ENCODE data around the gene YBX2.
"Not testable (repeated sequence)": the region's sequence is repeated elsewhere in the genome, so short reads cannot be mapped to it uniquely, and the experiment has no call there.

YBX2 gene

DNA sequence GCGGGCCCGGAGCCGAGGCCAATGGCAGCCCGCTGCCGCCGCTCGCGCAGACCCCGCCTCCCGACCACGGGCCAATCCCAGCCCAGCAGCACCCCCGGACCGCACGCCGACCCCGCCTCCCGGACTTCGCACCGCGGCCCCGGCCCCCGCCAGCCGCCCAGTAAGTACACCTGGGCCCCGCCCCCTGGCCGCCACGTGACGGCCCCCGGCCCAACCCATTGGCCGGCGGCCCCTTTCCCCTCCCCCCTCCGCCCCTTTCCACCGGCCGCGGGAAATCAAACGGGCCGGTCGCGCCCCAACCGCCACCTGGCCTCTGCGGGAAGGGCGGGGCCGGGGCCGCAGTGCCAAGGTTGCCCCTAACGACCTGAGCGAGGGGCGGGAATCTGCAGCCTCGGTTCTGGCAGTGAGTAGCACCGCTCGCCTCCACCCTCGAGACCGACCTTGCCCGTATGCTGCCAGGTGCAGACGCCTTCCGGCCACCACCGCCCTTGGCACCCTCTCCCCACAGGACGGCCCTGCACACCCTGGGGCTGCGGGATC is at the start of gene YBX2:
Gene YBX2 (minus strand): TSS at position 26 of the 540 bp plus-strand sequence. CDS start 139 bp downstream, outside the sequence.
- DNase-seq, result peak; percentile 70

DNA sequence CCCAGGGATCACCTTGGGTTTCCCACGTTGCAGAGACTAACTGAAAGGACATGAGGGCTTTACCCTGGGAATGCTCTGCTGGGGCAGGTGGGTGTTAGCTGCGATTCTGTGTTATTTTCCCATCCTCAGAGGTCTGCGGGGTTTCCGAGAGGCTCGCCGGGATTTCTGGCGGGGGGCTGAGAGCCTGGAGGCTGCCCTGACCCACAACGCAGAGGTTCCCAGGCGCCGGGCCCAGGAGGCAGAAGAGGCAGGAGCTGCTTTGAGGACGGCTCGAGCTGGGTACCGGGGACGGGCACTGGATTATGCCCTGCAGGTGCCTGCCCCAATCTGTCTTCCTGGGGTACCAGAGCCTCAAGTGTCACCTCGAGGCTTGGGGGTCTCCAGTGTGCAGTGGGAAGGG is 48.8 kb upstream of the YBX2 start:
- no peak for DNase-seq

DNA sequence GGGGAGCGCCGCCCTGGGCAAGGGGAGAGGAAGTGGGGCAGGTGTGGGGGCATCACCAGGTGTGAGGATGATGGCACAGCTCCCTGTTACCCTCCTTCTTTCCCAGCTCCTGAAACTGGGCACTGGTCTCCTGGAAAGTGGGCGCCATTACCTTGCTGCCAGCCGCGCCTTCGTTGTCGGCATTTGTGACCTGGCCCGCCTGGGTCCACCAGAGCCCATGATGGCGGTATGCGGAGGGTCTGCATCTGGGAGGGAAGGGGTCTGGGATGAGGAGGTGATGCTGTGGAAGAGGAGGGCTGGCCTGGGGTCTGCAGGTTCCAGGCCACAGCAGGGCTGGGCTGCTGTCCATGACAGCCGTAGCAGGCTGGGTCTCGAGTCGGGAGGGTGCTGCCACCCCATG is 47.4 kb upstream of the YBX2 start:
- DNase-seq, result no peak

DNA sequence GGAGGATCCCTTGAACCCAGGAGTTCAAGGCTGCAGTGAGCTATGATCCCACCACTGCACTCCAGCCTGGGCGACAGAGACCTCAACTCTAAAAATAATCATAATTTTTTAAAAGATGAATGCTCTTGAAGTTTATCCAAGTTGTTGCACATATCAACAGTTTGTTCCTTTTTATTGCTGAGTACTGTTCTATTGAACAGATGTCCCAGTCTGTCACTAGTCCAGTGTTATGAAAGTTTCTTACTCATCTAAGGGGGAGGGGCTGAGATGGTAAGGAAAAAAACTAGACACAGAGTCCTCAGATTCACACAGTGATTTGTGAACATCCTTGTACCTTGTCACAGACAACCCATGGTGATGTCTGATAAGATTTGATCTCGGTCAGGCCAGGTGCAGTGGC is 45.7 kb upstream of the YBX2 start:
- DNase-seq, result no peak

DNA sequence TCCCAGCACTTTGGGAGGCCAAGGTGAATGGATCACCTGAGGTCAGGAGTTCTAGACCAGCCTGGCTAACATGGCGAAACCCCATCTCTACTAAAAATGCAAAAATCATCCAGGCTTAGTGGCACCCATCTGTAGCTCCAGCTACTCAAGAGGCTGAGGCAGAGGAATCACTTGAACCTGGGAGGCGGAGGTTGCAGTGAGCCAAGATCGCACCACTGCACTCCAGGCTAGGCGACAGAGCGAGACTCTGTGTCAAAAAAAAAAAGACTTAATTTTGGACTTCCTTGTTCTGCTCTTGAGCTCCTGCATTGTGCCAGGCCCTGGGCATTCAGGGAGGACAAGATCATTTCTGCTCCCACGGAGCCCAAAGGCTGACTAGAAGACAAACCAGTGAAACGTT is 43.2 kb upstream of the YBX2 start:
- not testable (repeated sequence) for DNase-seq

DNA sequence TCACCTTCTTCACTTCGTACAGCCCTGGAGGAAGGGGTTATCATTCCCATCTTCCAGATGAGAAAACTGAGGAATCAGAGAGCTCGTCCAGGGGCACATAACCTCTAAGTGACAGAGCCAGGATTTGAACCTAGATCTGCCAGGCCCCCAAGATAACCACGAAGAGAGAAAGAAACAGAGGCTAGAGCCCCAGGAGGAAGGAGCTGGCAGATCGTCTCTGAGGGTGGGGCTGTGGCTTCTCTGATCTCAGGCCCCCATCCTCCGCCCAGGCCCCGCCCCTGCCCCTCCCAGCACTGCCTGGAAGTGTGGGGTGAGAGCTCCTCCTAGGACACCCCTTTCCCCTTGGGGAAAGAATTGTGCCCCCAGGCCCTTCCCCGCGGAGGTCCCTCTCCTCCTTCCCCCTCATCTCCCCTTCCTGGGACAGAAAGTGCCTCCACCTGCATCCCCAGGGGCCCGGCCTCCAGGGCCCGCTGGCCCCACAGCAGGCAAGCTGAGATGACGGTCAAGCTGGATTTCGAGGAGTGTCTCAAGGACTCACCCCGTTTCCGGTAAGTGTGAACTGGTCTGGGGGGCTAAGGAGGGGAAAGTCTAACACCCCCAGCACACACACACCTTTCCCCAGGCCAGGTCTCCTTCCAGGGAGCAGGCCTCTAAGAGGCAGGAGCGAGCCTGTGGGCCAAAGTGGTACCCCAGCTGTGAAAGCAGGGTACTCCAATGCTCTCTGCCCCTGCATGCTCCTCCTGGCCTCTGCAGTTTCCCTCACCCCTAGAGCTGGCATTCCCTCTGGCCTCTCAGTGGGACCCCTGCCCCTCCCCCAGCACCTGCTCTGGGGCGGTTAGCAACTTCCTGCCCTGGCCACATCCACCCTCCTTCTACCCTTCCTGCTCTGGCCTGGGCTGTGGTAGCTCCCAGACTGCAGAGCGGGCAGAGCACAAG is 42.1 kb upstream of the YBX2 start, which contains the start of gene ACAP1:
Gene ACAP1 (plus strand): TSS at position 290 of the 936 bp plus-strand sequence. CDS start 206 bp downstream, at position 496.
- DNase-seq, result no peak

DNA sequence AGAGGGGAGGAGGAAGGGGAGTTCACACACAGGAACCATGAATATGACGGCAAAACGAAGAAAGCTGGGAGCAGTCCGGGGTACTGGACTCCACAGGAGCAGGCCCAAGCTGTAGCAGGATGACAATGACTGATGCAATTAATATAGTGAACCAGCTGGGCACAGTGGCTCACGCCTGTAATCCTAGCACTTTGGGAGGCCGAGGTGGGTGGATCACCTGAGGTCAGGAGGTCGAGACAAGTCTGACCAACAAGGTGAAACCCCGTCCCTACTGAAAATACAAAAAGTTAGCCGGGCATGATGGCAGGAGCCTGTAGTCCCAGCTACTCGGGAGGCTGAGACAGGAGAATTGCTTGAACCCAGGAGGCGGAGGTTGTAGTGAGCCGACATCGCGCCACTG is 41.3 kb upstream of the YBX2 start:
- not testable (repeated sequence) for DNase-seq

DNA sequence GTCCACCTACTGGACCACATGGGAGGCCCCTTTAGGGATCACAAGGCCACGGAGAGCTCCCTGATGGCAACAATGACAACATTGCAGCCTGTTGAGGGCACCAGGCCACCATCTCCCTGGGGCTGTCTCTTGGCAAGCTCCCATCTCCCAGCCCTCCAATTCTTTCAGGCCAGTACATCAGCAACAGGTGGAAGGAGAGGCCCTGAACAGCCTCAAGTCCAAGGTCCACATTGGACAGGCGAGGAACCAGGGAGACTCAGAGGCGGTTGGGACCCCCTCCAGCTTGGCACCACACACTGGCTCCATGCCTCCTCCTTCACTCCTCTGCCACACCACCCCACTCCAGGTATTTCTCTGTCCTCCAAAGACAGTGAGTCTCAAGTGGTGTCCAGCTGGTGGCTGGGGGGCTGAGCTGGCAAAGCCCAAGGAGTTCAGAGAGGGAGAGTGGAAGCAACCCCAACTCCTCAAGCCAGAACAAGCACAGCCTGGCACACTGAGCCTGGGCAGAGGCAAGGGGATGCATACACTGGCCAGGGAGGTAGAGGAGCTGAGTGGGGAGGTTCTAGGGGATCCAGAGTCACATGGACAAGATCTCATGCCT is 40.6 kb upstream of the YBX2 start:
- no peak for DNase-seq

DNA sequence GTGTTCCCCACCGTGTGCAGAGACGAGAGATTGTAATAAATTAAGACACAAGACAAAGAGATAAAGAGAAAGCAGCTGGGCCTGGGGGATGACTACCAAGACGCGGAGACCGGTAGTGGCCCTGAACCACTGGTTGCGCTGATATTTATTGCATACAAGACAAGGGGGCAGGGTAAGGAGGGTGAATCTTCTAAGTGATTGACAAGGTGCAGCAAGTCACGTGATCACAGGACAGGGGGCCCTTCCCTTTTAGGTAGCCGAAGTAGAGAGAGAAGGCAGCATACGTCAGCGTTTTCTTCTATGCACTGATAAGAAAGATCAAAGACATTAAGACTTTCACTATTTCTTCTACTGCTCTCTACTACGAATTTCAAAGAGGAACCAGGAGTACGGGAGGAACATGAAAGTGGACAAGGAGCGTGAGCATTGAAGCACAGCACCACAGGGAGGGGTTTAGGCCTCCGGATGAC is 38.2 kb upstream of the YBX2 start:
- not testable (repeated sequence) for DNase-seq

DNA sequence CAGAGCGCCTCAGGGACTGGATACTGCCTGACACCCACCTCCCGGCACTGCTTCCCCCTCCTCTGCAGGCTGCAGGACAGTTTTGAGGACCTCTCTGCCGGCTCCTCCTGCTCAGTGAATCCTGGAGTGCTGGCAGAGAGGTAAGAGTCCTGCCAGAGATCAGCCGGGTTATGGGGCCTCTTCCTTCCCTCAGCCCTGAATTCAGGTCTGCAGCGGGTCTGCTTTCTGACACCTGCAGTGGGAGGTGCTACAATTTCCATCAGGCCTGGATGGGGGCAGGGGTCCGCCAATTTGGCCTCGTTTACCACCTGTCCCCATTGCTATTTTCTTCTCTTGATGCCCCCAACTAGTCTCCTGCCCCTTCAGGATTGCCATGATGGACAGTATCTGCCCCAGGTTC is 37.7 kb upstream of the YBX2 start:
- no peak for DNase-seq

DNA sequence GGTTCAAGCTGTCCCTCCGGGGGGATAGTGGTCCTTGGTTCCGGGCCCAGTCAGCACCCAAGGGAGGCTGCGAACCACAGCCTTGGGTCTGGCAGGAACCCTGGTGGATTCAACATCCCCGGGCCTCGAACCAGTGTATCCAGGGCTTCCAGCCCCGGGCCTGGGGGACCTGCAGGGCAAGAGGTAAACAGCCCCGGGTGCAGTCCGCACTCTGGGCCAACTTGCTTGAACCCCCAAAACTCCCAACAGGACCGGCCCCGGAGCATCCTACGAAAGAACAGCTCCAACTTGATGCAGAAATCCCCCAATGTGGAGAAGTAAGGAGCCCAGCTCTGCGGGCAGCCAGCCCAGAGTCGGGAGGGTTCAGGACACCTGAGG is 36.2 kb upstream of the YBX2 start:
- DNase-seq, result no peak

DNA sequence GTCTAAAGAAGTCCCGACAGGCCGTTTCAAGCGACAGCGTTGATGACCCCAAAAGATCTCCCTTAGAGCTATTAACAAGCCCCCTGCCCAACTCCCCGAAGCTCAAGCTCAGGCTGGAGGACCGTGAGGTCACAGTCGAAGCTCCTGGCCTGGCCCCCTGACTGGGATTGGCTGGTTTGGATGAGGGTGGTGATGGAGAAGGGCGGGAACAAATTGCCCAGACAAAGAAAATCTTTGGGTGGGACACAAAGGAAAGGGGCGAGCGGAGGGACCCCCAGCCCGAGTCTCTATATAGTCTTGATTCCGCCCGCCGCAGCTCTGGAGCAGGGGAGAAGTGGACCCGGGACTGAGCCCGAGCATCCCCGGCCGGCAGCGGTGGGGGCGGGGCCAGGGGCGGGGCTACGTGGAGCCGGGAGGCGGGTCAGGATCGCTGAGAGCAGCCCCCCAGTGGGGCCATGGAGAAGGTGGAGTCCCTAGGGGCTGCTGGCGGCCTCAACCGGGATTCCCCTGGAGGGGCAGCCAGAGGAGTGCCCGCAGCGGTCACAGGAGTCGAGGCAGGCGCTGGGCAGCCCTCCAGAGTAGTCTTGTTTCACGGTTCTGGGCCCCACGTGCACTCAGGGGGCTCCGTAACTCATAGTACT is 35.7 kb upstream of the YBX2 start:
- peak; percentile 35 for DNase-seq

DNA sequence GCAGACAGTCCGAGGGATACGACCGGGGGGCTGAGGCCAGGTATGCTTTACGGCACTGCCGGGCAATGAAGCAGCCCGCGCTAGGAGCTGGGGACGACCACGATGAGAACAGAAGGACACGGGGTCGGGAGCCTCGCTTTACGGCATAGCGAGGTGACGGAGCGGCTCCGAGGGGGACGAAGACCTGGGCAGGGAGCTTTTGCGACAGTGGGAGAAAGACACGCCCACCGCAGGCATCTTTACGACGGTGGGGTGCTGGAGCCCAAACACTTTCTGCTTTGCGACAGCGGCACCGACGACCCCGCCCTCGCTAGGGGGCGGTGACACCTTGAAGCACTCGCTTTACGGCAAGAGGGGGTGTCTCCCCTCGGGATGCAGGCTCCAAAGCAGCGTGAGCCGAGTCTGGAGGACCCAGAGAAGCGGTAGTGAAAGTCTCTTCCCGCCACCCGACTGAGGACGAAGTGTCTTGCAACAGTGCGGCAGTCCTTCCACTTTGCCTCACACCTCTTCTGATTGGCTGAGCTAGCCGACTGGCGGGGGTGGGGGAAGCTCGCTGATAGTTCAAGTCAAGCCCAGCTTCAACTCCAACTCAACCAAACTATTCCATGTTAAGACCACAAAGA is 35.0 kb upstream of the YBX2 start:
- DNase-seq, result peak; percentile 92

DNA sequence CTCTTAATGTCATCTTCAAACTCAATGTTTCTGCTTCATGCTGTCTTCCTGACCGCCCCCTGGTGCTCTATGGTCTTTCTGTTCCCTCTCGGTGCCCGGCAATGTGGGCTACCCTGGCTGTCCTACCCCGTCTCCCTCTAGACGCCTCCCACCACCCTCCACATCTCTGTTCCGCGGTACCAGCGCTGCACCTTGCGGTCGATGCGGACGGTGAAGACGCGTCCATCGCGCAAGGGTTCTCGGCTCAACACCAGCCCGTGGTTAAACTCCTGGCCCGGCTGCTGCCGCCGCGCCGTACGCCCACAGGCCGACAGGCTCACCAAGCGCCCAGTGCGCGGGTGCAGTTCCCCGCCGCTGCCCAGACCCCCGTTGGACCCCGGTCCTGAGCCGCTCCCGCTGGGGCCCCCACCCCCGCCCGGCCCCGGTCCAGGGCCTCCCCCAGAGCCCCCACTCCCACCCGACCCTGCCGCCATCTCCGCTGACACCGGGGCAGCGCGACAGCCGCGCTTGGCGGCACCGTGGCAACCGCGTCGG is 34.5 kb upstream of the YBX2 start, which contains the start of gene NEURL4:
Gene NEURL4 (minus strand): TSS at position 496 of the 534 bp plus-strand sequence. CDS start 23 bp downstream, at position 473.
- no peak for DNase-seq

DNA sequence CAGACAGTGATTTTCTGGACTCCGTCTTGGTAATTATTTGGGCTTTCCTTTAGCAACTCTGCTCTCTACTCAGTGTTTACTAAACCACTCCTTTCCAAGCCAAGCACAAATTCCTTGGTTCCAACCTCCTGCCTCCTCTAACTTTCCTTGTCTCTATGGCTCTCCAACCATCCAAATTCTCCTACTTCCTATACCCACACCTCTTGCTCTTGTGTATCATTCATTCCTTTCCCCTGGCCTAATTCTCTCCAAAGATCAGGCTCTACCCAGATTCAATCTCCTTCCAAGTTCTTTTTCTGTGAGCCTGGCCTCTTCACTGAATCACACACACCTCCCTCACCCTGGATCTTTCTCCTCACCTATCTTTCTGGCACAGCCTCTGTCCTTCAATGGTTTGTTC is 33.6 kb upstream of the YBX2 start:
- no peak for DNase-seq

DNA sequence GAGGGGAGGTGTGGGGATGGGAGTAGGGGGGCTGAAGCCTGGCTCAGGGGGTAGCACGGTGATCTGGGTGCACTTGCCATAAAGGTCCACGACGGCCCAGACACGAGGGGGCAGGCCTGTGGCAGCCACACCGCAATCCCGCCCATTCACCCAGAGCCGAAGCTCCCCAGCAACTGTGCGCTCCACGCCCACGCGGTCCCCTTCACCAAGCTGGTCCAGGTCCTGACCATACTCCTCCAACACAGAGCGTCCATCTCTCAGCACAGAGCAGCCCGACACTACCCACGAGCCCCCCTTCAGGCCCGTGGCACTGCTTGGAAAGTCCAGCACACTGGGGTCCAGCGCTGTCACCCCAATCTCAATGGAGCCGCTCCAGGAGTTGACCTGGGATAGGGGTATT is 33.1 kb upstream of the YBX2 start:
- no peak for DNase-seq

DNA sequence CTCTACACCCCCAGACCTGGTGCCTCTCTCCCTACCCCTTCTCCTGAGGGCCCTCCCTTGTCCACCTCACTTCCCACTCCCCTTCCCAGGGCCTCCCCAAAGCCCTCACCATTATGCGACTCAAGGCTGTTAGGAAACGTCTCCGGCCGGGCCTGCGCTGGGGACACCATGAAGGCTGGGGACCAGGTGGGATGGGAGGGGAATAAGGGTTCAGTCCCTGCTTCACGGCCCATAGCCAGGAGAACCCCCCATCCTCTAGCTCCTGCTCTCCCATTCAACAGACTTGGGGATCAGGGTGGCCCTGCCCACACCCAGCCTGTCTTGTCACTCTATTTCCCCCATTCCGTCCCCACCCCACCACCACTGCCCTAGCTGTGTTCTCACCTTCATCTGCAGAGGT is 32.6 kb upstream of the YBX2 start:
- DNase-seq, result no peak

DNA sequence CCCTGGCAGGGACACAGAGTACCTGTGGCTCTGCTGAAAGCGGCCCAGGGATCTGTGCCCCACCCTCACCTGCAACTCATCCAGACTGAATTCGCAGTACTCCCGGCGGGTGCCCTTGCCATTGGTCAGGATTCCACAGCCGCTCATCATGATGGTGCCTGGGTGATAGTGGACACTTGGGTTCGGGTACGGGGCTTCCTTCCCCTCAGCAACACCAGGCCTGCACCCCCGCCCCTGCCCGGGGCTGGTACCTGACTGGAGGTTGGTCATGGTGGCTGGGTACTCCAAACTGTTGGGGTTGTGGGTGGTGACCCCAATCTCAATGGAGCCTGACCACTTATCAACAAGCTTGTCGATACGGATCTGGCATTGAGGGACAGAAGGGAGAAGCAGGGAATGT is 31.7 kb upstream of the YBX2 start:
- DNase-seq, result no peak

DNA sequence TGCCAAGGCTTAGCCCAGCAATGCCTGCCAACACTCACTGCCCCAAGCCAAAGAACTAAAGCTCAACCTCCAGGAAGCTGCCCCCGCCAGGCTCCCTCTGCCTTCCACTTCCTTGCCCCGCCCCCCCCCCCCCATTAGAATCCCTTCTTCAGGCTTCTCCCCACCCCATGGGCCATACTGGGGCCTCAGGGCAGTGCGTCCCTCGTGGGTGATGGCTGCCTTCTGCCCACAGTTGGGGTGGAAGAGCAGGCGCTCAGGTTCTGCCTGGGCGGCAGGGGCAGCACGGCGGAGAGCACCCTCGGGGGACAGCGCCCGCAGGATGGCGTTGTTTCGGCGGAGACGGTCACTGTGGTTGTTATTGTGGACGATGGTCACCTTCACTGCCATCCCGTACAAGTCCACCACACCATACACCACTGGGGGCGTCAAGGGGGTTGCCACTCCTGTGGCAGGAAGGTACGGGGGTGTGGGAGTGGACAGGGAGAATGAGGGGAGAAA is 30.6 kb upstream of the YBX2 start:
- no peak for DNase-seq

DNA sequence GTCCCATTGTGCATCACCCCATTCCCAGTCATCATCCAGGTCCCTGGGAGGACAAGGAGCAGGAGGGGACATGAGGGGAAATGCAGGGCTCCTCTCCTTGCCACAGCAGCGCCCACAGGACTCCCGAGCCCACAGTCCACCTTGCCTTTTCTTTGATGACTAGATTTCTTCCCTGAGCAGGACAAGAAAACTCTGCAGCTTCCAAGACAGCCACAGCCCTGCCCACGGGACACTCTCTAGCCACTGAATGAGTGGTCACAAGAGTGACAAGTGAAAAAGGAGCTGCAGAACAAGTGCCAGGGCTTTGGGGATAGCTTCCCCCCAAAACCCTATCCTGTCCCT is 30.0 kb upstream of the YBX2 start:
- DNase-seq, result no peak

DNA sequence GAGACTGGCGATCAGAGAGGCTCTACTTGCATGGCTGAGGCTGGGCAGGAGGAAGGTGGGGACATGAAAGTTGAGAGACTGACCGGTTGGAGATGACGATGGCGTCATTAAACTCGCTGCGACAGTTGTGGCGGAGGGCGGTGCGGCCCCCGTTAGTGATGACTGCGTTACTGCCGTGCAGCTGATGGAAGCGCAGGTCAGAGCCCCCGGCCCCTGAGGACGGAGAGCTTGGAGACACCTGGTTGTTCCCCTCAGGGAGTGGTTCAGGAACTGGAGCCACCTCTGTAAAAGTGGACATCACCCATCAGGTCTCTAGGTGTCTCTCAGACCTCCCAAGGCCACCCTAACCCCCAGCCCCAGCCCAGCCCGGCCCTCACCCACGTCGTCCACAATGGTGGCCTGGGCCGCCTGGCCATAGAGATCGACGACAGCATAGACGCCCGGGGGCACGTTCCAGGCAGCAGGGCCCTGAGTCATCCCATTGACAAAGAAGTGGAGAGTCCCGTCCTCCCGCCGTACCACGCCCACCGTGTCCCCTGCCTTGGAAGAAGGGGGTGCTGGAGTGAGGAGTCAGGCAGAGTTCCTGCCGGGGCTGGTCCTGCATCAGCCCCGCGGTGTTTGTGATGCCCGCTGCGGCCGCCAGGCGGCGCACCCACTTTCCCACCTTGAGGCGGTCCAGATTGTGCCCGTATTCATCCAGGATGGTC is 29.4 kb upstream of the YBX2 start:
- DNase-seq, result no peak

Data from COR-L47 (cell line).